KMS-11 (cell line): ENCODE measurements around the gene HTT.

Experiments used
- H2AFZ ChIP-seq: fragments of 200-600 bp; sonication (generic); 2 replicates; pipeline ENCODE4 v1.6.1; 2016; ENCODE audit warnings: antibody characterized with exemption, mixed run types, low read depth
- H3K27ac ChIP-seq: fragments of 200-600 bp; sonication (generic); 2 replicates; pipeline ENCODE4 v1.6.1; 2016; ENCODE audit warnings: mild to moderate bottlenecking, mixed run types
- H3K27me3 ChIP-seq: fragments of 200-600 bp; sonication (generic); 2 replicates; pipeline ENCODE4 v1.6.1; 2017; ENCODE audit warnings: mild to moderate bottlenecking, low read depth, mixed run types, moderate library complexity; ENCODE audit not compliant: insufficient read depth
- H3K36me3 ChIP-seq: fragments of 200-600 bp; sonication (generic); 2 replicates; pipeline ENCODE4 v1.6.1; 2017; ENCODE audit warnings: mild to moderate bottlenecking, mixed run types; ENCODE audit not compliant: insufficient read depth
- H3K4me1 ChIP-seq: fragments of 200-600 bp; sonication (generic); 2 replicates; pipeline ENCODE4 v1.6.1; 2016; ENCODE audit warnings: mild to moderate bottlenecking, low read depth, mixed run types; ENCODE audit not compliant: poor library complexity, severe bottlenecking
- H3K4me2 ChIP-seq: fragments of 200-600 bp; sonication (generic); 2 replicates; pipeline ENCODE4 v1.7.0; 2016; ENCODE audit warnings: mild to moderate bottlenecking, mixed run types
- H3K4me3 ChIP-seq: fragments of 200-600 bp; sonication (generic); IDR thresholded peaks from 2 replicates; pipeline ENCODE4 v1.6.1; 2017; ENCODE audit warnings: low read depth, low read length, mixed read lengths; ENCODE audit not compliant: insufficient read depth
- H3K79me2 ChIP-seq: fragments of 200-600 bp; sonication (generic); 2 replicates; pipeline ENCODE4 v1.6.1; 2016; ENCODE audit warnings: low read depth, mixed run types; ENCODE audit not compliant: insufficient read depth
- H3K9ac ChIP-seq: fragments of 200-600 bp; sonication (generic); 2 replicates; pipeline ENCODE4 v1.6.1; 2016; ENCODE audit warnings: mild to moderate bottlenecking, mixed run types
- H4K20me1 ChIP-seq: fragments of 200-600 bp; sonication (generic); 2 replicates; pipeline ENCODE4 v1.6.1; 2016; ENCODE audit warnings: mild to moderate bottlenecking, mixed run types; ENCODE audit not compliant: insufficient read depth
- CTCF ChIP-seq: fragments of 200-600 bp; sonication (generic); conservative IDR thresholded peaks from 2 replicates; pipeline ENCODE4 v1.6.1; 2017; ENCODE audit warnings: low read depth, mild to moderate bottlenecking, antibody characterized with exemption, low read length, moderate library complexity, mixed read lengths

Gene HTT

GRCh38 chr4:3261411-3262207, 187.1 kb downstream of the HTT start:
- no peaks in the 10 kb centered on the region for H3K79me2 ChIP-seq
- H3K9ac ChIP-seq: no peak overlapping the region
- H3K4me3 ChIP-seq: no peak overlapping the region
- no peaks in the 10 kb centered on the region for H4K20me1 ChIP-seq
- no peak overlapping the region for H3K4me2 ChIP-seq
- H3K4me1 ChIP-seq: no peaks in the 10 kb centered on the region
- no peak overlapping the region for H2AFZ ChIP-seq
- H3K36me3 ChIP-seq: no peaks in the 10 kb centered on the region
- no peak overlapping the region for H3K27ac ChIP-seq
- no peak for TF ChIP-seq CTCF
- H3K27me3 ChIP-seq: no peaks in the 10 kb centered on the region

- no peaks in the 10 kb centered on the region for H4K20me1 ChIP-seq
- H3K4me3 ChIP-seq: no peak overlapping the region
- TF ChIP-seq CTCF: no peak
- no peak overlapping the region for H3K4me2 ChIP-seq
- no peaks in the 10 kb centered on the region for H3K79me2 ChIP-seq
- no peaks in the 10 kb centered on the region for H3K36me3 ChIP-seq
- H3K4me1 ChIP-seq: no peaks in the 10 kb centered on the region
- H3K27ac ChIP-seq: no peak overlapping the region
- no peaks in the 10 kb centered on the region for H3K27me3 ChIP-seq
- H2AFZ ChIP-seq: no peak overlapping the region
- no peak overlapping the region for H3K9ac ChIP-seq
Measured at GRCh38 chr4:3262208-3263052, 187.9 kb downstream of the HTT start.

GRCh38 chr4:3263053-3263875, 188.8 kb downstream of the HTT start:
- no peak for TF ChIP-seq CTCF
- Histone ChIP-seq H3K27ac (no peak overlapping the region), H3K4me1 (no peaks in the 10 kb centered on the region), H3K4me2 (no peak overlapping the region), H2AFZ (no peak overlapping the region), H3K36me3 (no peaks in the 10 kb centered on the region), H3K9ac (no peak overlapping the region), H3K4me3 (no peak overlapping the region), H3K27me3 (no peaks in the 10 kb centered on the region), H3K79me2 (no peaks in the 10 kb centered on the region), H4K20me1 (no peaks in the 10 kb centered on the region)

- Histone ChIP-seq H2AFZ (no peak overlapping the region), H3K4me3 (no peak overlapping the region), H3K27me3 (no peaks in the 10 kb centered on the region), H3K27ac (no peak overlapping the region), H3K79me2 (no peaks in the 10 kb centered on the region), H3K4me1 (no peaks in the 10 kb centered on the region), H3K36me3 (no peaks in the 10 kb centered on the region), H3K4me2 (no peak overlapping the region), H4K20me1 (no peaks in the 10 kb centered on the region), H3K9ac (no peak overlapping the region)
- TF ChIP-seq CTCF: no peak
Measured at GRCh38 chr4:3263876-3264193, 189.4 kb downstream of the HTT start.
